Spleen (tissue), 11 donors: ENCODE data around the gene RAB40C. TPM values are rescaled to one million over a fixed set of nuclear protein-coding genes. Genes with fewer than 3 reads are reported as not detected.

ENCODE experiments used
- DNase-seq: peaks from one replicate; pipeline ENCODE4 v3.0.0-alpha.2; 2020
- H3K27ac ChIP-seq, 8 donors: fragments of 200-600 bp; sonication (generic) in 7 of 8; 1 replicate in 4 of 8; 2 replicates in 4 of 8; pipeline versions ENCODE4 v1.5.0 to v1.8.0; 2016 to 2021; ENCODE audit warnings: inconsistent platforms in 4 of 8, mild to moderate bottlenecking in 4 of 8, moderate library complexity in 1 of 8
- H3K27me3 ChIP-seq, 7 donors: fragments of 200-600 bp; sonication (generic) in 6 of 7; replicated peaks in 1 of 7; 1 replicate in 4 of 7; 2 replicates in 3 of 7; pipeline versions ENCODE4 v1.5.0 to v1.8.0; 2016 to 2021; ENCODE audit warnings: inconsistent platforms in 3 of 7, mild to moderate bottlenecking in 1 of 7
- H3K36me3 ChIP-seq, 6 donors: fragments of 200-600 bp; sonication (generic) in 5 of 6; 1 replicate in 4 of 6; 2 replicates in 2 of 6; pipeline versions ENCODE4 v1.5.0 to v1.8.0; 2016 to 2021; ENCODE audit warnings: inconsistent platforms in 2 of 6
- H3K4me1 ChIP-seq, 6 donors: fragments of 200-600 bp; sonication (generic) in 5 of 6; 1 replicate in 3 of 6; 2 replicates in 3 of 6; pipeline versions ENCODE4 v1.5.0 to v1.8.0; 2016 to 2021; ENCODE audit warnings: inconsistent platforms in 3 of 6
- H3K4me3 ChIP-seq, 8 donors: fragments of 200-600 bp; sonication (generic) in 7 of 8; 1 replicate in 4 of 8; 2 replicates in 4 of 8; pipeline versions ENCODE4 v1.5.0 to v1.8.0; 2016 to 2021; ENCODE audit warnings: inconsistent platforms in 4 of 8, mild to moderate bottlenecking in 4 of 8, moderate library complexity in 2 of 8
- H3K9me3 ChIP-seq, 8 donors: fragments of 200-600 bp; sonication (generic) in 7 of 8; 1 replicate in 4 of 8; 2 replicates in 4 of 8; pipeline versions ENCODE4 v1.5.0 to v1.8.0; 2016 to 2021; ENCODE audit warnings: inconsistent platforms in 4 of 8
- CTCF ChIP-seq, 11 experiments: fragments of 200-600 bp in 7 of 11; fragments of 450-650 bp in 4 of 11; sonication (generic) in 4 of 11; IDR thresholded peaks in 8 of 11; conservative IDR thresholded peaks in 3 of 11; 1 replicate in 7 of 11; 2 replicates in 4 of 11; pipeline versions ENCODE4 v1.4.0 to v1.8.0; 2016 to 2021; ENCODE audit warnings: antibody characterized with exemption in 11 of 11, inconsistent platforms in 4 of 11, mild to moderate bottlenecking in 1 of 11
- POLR2A ChIP-seq, 3 donors: fragments of 450-650 bp; IDR thresholded peaks; one replicate each; pipeline ENCODE4 v1.5.1; 2017; ENCODE audit warnings: antibody characterized with exemption in 3 of 3, mild to moderate bottlenecking in 1 of 3
- POLR2AphosphoS5 ChIP-seq, 3 donors: sonication (generic); formaldehyde crosslinking; IDR thresholded peaks; one replicate each; pipeline ENCODE4 v1.5.1; 2017; ENCODE audit warnings: antibody characterized with exemption in 3 of 3
- WGBS, 5 donors: extraction: QIAGEN DNeasy Blood & Tissue Kit in 3 of 5; methylation state at CpG; one replicate each; pipeline versions ENCODE4 v1.1.5 to v1.1.7; 2013 to 2018; 5-methylcytosine and 5-hydroxymethylcytosine counted together
- intact Hi-C: fragments of 100-400 bp; cut with DNase I; formaldehyde crosslinking; loops from one replicate; pipeline ENCODE4 v1.15.0; 2023; ENCODE audit warnings: low total_unique reads
- polyA plus RNA-seq, 3 donors: library from polyadenylated mRNA; stranded (reverse); fragments of 200-250 nt; gene quantifications; one replicate each; pipeline ENCODE4 v1.2.1, GENCODE V29; 2013
- total RNA-seq, 7 donors: library from RNA; depleted of rRNA in 3 of 7; stranded (reverse); fragments of >200 nt in 3 of 7; fragmentation: NEBNext Ultra II Directional in 4 of 7; extraction: Animal tissue kit (Norgen Biotek cat#: 25700) in 4 of 7; gene quantifications; one replicate each; pipeline versions ENCODE4 v1.1.0 to v1.2.1, GENCODE V29; 2016 to 2021
- donor health status: healthy with polysubstance abuse.
- donor health status: DM: no; HTN: no; CAD: no; lungs with moderate emphysema.
- donor health status: DM: no; HTN: no; CAD: no.
- donor health status: Bipolar disorder and iron deficiency.
- donor health status: healthy.
- donor health status: DM: no; HTN: no; CAD: no.
- donor health status: DM: yes; HTN: yes; CAD: no.

RAB40C gene
- total and polyA plus RNA-seq, 10 donors, result 8.1 to 21.6 (median 15.2) TPM

DNA sequence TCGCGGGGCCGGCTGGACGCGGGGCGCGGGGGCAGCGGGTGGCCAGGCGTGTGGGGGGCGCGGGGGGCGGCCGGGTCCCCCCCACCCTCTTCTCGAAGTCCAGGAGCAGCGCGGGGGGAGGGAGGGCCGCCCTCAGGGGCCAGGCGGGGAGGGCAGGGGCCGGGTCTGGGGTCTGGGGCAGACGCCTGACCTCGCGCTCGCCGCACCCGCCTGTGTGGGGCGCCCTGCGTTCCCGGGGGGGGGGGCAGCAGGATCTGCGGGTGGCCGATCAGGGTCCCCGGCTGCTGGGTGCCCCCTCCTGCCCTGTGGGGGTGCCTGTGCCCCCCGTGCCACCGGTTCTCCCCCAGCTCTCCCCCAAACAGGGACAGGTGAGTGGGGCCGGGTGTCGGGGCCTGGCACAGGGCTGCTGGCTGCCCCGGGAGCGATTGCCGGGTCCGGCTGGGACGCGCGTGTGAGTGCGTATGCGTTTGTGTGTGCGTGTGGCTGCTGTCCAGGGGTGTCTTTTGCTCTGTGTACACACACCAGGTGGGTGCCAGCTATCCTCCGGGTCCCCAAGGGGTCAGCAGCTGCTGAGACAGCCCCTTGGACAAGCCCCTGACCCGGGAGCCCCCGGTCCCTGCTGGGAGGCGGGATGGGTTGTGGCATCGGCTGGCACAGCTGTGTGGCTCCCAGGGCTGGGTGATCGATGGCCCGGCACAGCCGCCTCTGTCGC lies 29.0 kb upstream of the RAB40C start:
- TF ChIP-seq POLR2AphosphoS5 (IDR thresholded peaks at IDR 0.05), result no peak
- TF ChIP-seq POLR2A (IDR thresholded peaks at IDR 0.05), result no peak
- no peak for TF ChIP-seq CTCF (IDR thresholded peaks at IDR 0.05 in 8 of 11, conservative IDR thresholded peaks at IDR 0.05 in 3 of 11)
- 26 to 73% (median 28%) methylated on average over 6 to 54 of the region's 54 CpGs for WGBS, 5 donors

DNA sequence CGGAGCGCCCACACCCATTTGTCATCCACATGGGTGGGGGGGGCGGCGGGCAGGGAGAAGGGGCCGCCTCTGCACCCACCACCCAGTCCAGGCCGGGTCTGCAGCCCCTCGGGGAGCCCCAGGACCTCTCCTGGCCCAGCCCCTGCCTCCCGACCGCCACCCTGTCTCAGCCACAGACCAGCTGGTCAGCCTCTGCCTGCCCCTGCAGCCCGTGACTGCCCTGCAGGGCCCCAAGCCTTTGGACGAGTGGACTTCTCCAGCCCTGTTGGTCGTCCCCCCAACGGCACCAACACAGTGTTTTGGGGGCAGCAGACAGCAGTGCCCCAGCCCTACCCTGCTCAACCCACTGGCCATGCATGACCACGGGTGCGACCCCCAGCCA lies 28.5 kb upstream of the RAB40C start:
- H3K27me3 ChIP-seq, result peaks cover 10 to 56% (median 37%) of the 10 kb centered on the region in 7 donors
- WGBS, 5 donors, result 56 to 80% (median 78%) methylated on average over 3 to 15 of the region's 15 CpGs
- DNase-seq, result no peak
- no peaks in the 10 kb centered on the region for H3K36me3 ChIP-seq
- no peaks in the 10 kb centered on the region for H3K9me3 ChIP-seq
- H3K4me3 ChIP-seq, result no peak overlapping the region
- no peak for TF ChIP-seq CTCF (IDR thresholded peaks at IDR 0.05 in 8 of 11, conservative IDR thresholded peaks at IDR 0.05 in 3 of 11)
- TF ChIP-seq POLR2AphosphoS5 (IDR thresholded peaks at IDR 0.05), result no peak
- TF ChIP-seq POLR2A (IDR thresholded peaks at IDR 0.05), result no peak
- intact Hi-C loops, result no loop called here
- H3K27ac ChIP-seq, result no peak overlapping the region
- peaks cover 8 to 38% (median 20%) of the 10 kb centered on the region in 6 donors for H3K4me1 ChIP-seq

More for the DNA sequence above, 29.0 kb upstream of the RAB40C start:
- no peak for DNase-seq
- intact Hi-C loops, result no loop called here
- Histone ChIP-seq H3K27ac (no peak overlapping the region), H3K27me3 (peaks cover 10 to 56% (median 37%) of the 10 kb centered on the region in 7 donors), H3K36me3 (no peaks in the 10 kb centered on the region), H3K4me1 (peaks cover 2 to 33% (median 14%) of the 10 kb centered on the region in 6 donors), H3K4me3 (peak overlapping the region in 1 of 8 donors; percentile 54), H3K9me3 (no peaks in the 10 kb centered on the region)

DNA sequence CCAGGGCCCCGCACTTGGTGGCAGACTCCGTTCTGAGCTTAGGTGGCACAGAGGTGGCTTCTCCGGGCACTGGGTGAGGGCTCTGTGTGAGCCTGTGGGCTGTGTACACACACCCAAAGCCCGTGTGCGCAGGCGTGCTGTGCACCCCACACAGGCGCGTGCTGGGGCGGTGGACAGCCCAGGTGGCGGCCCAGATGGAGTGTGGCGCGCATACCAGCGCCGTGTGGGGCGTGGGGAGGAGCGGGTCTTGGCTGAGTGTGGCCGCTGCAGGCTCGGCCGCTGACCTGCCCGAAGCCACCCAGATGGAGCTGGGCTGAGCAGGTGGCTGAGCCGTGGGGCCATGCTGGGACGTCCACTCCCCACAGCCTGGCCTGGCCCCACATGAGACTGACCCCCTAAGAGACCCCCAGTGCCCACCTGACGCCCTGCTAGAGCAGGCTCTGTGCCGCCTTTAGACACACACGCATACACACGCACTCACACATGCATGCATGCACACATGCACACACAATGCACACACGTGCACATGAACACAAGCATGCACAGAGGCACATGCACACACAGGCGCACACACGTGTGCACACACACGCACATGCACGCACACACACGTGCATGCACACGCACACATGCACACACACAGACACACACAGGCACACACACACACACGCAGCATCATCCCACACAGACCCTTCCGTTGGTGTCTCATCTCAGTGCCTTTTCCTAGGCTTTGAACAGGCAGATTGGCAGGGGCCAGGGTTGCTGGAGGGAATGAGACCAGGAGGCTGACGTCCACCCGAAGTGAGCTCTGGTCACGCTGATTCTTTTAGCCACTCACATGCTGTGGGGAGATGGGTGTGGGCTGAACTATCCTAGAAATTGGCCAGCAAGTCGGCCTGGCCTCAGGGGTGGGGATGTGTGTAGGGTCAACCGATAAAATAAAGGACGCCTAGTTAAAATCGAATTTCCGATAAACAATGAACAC lies 27.6 kb upstream of the RAB40C start:
- no peak overlapping the region for H3K4me3 ChIP-seq
- peaks cover 10 to 51% (median 37%) of the 10 kb centered on the region in 7 donors for H3K27me3 ChIP-seq
- no peak for TF ChIP-seq CTCF (IDR thresholded peaks at IDR 0.05 in 8 of 11, conservative IDR thresholded peaks at IDR 0.05 in 3 of 11)
- no peak for TF ChIP-seq POLR2A (IDR thresholded peaks at IDR 0.05)
- TF ChIP-seq POLR2AphosphoS5 (IDR thresholded peaks at IDR 0.05), result no peak

More for the DNA sequence above, 27.6 kb upstream of the RAB40C start:
- no peak for DNase-seq
- Histone ChIP-seq H3K36me3 (no peaks in the 10 kb centered on the region), H3K4me1 (peaks cover 16 to 47% (median 28%) of the 10 kb centered on the region in 6 donors), H3K27ac (no peak overlapping the region), H3K9me3 (no peaks in the 10 kb centered on the region)
- 86 to 91% (median 88%) methylated on average over 31 to 43 of the region's 43 CpGs for WGBS, 5 donors
- intact Hi-C loops, result no loop called here
